Measurements from ENCODE around the gene EPAS1. TPM values are rescaled to one million over a fixed set of nuclear protein-coding genes. Genes with fewer than 3 reads are reported as not detected.

Gene EPAS1
- total RNA-seq, 1 experiment from 2014 or later: 77.3 TPM

- Mint-ChIP-seq H3K4me1 (ENCODE audit: low read depth, unreplicated experiment) (peaks cover 27% of the 10 kb centered on the region), H3K27ac (ENCODE audit: unreplicated experiment) (no peak overlapping the region), H3K9me3 (ENCODE audit: unreplicated experiment) (peaks cover 15% of the 10 kb centered on the region), H3K27me3 (ENCODE audit: insufficient read depth, unreplicated experiment) (no peaks in the 10 kb centered on the region), H3K4me3 (ENCODE audit: unreplicated experiment) (no peak overlapping the region), H3K36me3 (ENCODE audit: insufficient read depth, unreplicated experiment) (peaks cover 8% of the 10 kb centered on the region)
- ChIA-PET CTCF (no interaction called here), POLR2A (no interaction called here)
- TF ChIP-seq CTCF (IDR thresholded peaks at IDR 0.05; ENCODE audit: insufficient read depth in 1 of 2, low read depth in 1 of 2, low read length in 1 of 2, severe bottlenecking in 1 of 2, unreplicated experiment in 1 of 2): no peak
- DNase-seq: no peak
- intact Hi-C loops (cut with micrococcal nuclease; ENCODE audit: unreplicated experiment): no loop called here
- peaks cover 5% of the 10 kb centered on the region for H3K9me3 ChIP-seq
- H3K4me1 ChIP-seq: peaks cover 31% of the 10 kb centered on the region
- no peak overlapping the region for H3K4me3 ChIP-seq (ENCODE audit: low read depth, low read length)
- no peaks in the 10 kb centered on the region for H3K27me3 ChIP-seq (replicated peaks; ENCODE audit: control insufficient read depth, insufficient read depth, low read length)
- BruUV-seq (replicated peaks): no TSS peak
- no peaks in the 10 kb centered on the region for H3K36me3 ChIP-seq (ENCODE audit: control insufficient read depth, insufficient read depth, low read length)
Measured at GRCh38 chr2:46411245-46411641, 114.0 kb downstream of the EPAS1 start.

- no TSS peak for BruUV-seq (replicated peaks)
- no peak for DNase-seq
Measured at GRCh38 chr2:46411985-46412384, 114.8 kb downstream of the EPAS1 start.

GRCh38 chr2:46413111-46413510 is 115.9 kb downstream of the EPAS1 start:
- intact Hi-C loops (cut with micrococcal nuclease; ENCODE audit: unreplicated experiment): no loop called here
- Histone ChIP-seq H3K4me1 (peaks cover 28% of the 10 kb centered on the region), H3K9me3 (peaks cover 7% of the 10 kb centered on the region)

More at GRCh38 chr2:46411985-46412384, 114.8 kb downstream of the EPAS1 start:
- intact Hi-C loops (cut with micrococcal nuclease; ENCODE audit: unreplicated experiment): no loop called here
- no peaks in the 10 kb centered on the region for H3K27me3 Mint-ChIP-seq (ENCODE audit: insufficient read depth, unreplicated experiment)
- Histone ChIP-seq H3K27me3 (replicated peaks; ENCODE audit: control insufficient read depth, insufficient read depth, low read length) (no peaks in the 10 kb centered on the region), H3K4me1 (peaks cover 31% of the 10 kb centered on the region), H3K36me3 (ENCODE audit: control insufficient read depth, insufficient read depth, low read length) (no peaks in the 10 kb centered on the region), H3K9me3 (peaks cover 7% of the 10 kb centered on the region), H3K4me3 (ENCODE audit: low read depth, low read length) (no peak overlapping the region)
- H3K9me3 Mint-ChIP-seq (ENCODE audit: unreplicated experiment): peaks cover 21% of the 10 kb centered on the region
- H3K36me3 Mint-ChIP-seq (ENCODE audit: insufficient read depth, unreplicated experiment): peaks cover 14% of the 10 kb centered on the region
- peaks cover 27% of the 10 kb centered on the region for H3K4me1 Mint-ChIP-seq (ENCODE audit: low read depth, unreplicated experiment)
- POLR2A ChIA-PET: no interaction called here
- no peak for TF ChIP-seq CTCF (IDR thresholded peaks at IDR 0.05; ENCODE audit: insufficient read depth in 1 of 2, low read depth in 1 of 2, low read length in 1 of 2, severe bottlenecking in 1 of 2, unreplicated experiment in 1 of 2)
- H3K4me3 Mint-ChIP-seq (ENCODE audit: unreplicated experiment): no peak overlapping the region
- H3K27ac Mint-ChIP-seq (ENCODE audit: unreplicated experiment): no peak overlapping the region
- CTCF ChIA-PET: no interaction called here

More at GRCh38 chr2:46413111-46413510, 115.9 kb downstream of the EPAS1 start:
- peaks cover 33% of the 10 kb centered on the region for H3K9me3 Mint-ChIP-seq (ENCODE audit: unreplicated experiment)
- ChIA-PET POLR2A (no interaction called here), CTCF (interaction anchor here (0.7 kb wide), 1 partner anchor 268 kb away, joined by 3 read pairs; no protein-coding TSS in a partner anchor)
- no peaks in the 10 kb centered on the region for H3K36me3 ChIP-seq (ENCODE audit: control insufficient read depth, insufficient read depth, low read length)
- DNase-seq: no peak
- peaks cover 19% of the 10 kb centered on the region for H3K36me3 Mint-ChIP-seq (ENCODE audit: insufficient read depth, unreplicated experiment)
- H3K27me3 ChIP-seq (replicated peaks; ENCODE audit: control insufficient read depth, insufficient read depth, low read length): no peaks in the 10 kb centered on the region
- no peak overlapping the region for H3K4me3 Mint-ChIP-seq (ENCODE audit: unreplicated experiment)
- BruUV-seq (replicated peaks): no TSS peak
- no peak overlapping the region for H3K4me3 ChIP-seq (ENCODE audit: low read depth, low read length)
- no peak overlapping the region for H3K27ac Mint-ChIP-seq (ENCODE audit: unreplicated experiment)
- H3K4me1 Mint-ChIP-seq (ENCODE audit: low read depth, unreplicated experiment): peaks cover 22% of the 10 kb centered on the region
- no peaks in the 10 kb centered on the region for H3K27me3 Mint-ChIP-seq (ENCODE audit: insufficient read depth, unreplicated experiment)
- no peak for TF ChIP-seq CTCF (IDR thresholded peaks at IDR 0.05; ENCODE audit: insufficient read depth in 1 of 2, low read depth in 1 of 2, low read length in 1 of 2, severe bottlenecking in 1 of 2, unreplicated experiment in 1 of 2)
